Endodermal cell (in vitro differentiated cells): ENCODE measurements around the gene JMJD6. TPM values are rescaled to one million over a fixed set of nuclear protein-coding genes. Genes with fewer than 3 reads are reported as not detected.
"Not testable (repeated sequence)": the region's sequence is repeated elsewhere in the genome, so short reads cannot be mapped to it uniquely, and the experiment has no call there.

ENCODE experiments used
- DNase-seq: peaks from one replicate; pipeline ENCODE4 v3.0.0-alpha.2; 2017
- H3K27ac ChIP-seq: 2 replicates; pipeline ENCODE4 v1.5.1; 2013; ENCODE audit warnings: mild to moderate bottlenecking, low read depth, low read length, moderate library complexity
- H3K27me3 ChIP-seq: 2 replicates; pipeline ENCODE4 v1.6.1; 2013; ENCODE audit warnings: mild to moderate bottlenecking, low read length, moderate library complexity; ENCODE audit not compliant: insufficient read depth, control insufficient read depth, poor library complexity, severe bottlenecking
- H3K36me3 ChIP-seq: 2 replicates; pipeline ENCODE4 v1.7.0; 2013; ENCODE audit warnings: mild to moderate bottlenecking, low read length, moderate library complexity; ENCODE audit not compliant: control insufficient read depth, insufficient read depth
- H3K4me1 ChIP-seq: one replicate; pipeline ENCODE4 v1.7.0; 2013; ENCODE audit warnings: low read length; ENCODE audit not compliant: control insufficient read depth, insufficient read depth
- H3K4me3 ChIP-seq: 2 replicates; pipeline ENCODE4 v1.5.1; 2013; ENCODE audit warnings: mild to moderate bottlenecking, low read length, moderate library complexity
- H3K9ac ChIP-seq: 2 replicates; pipeline ENCODE4 v1.6.1; 2013; ENCODE audit warnings: mild to moderate bottlenecking, low read length, moderate library complexity; ENCODE audit not compliant: poor library complexity, severe bottlenecking; ENCODE audit errors: extremely low read depth
- H3K9me3 ChIP-seq: 2 replicates; pipeline ENCODE4 v1.6.1; 2013; ENCODE audit warnings: mild to moderate bottlenecking, low read length, moderate library complexity; ENCODE audit not compliant: control insufficient read depth
- H3K27ac Mint-ChIP-seq: 2 replicates; pipeline ENCODE4 v1.8.0; 2020; ENCODE audit warnings: mixed read lengths
- H3K27me3 Mint-ChIP-seq: 2 replicates; pipeline ENCODE4 v1.8.0; 2021; ENCODE audit warnings: mild to moderate bottlenecking, mixed read lengths; ENCODE audit not compliant: insufficient read depth
- H3K36me3 Mint-ChIP-seq: 2 replicates; pipeline ENCODE4 v1.8.0; 2020; ENCODE audit warnings: low read depth, mixed read lengths
- H3K4me1 Mint-ChIP-seq: 2 replicates; pipeline ENCODE4 v1.8.0; 2020; ENCODE audit warnings: mixed read lengths
- H3K4me3 Mint-ChIP-seq: 2 replicates; pipeline ENCODE4 v1.8.0; 2020; ENCODE audit warnings: mild to moderate bottlenecking, moderate library complexity, mixed read lengths
- H3K9me3 Mint-ChIP-seq: 2 replicates; pipeline ENCODE4 v1.8.0; 2020; ENCODE audit warnings: mild to moderate bottlenecking, mixed read lengths
- CTCF ChIP-seq: fragments of 200-600 bp; sonication (generic); conservative IDR thresholded peaks from 2 replicates; pipeline ENCODE4 v1.5.0; 2021; ENCODE audit warnings: antibody characterized with exemption, mild to moderate bottlenecking
- WGBS, 2 experiments: methylation state at CpG; one replicate each; pipeline versions ENCODE4 v1.1.5 to v1.1.7; 2013; ENCODE audit warnings: missing lambda C conversion rate in 2 of 2, mixed read lengths in 1 of 2; ENCODE audit not compliant: insufficient coverage in 1 of 2, insufficient read length in 1 of 2; 5-methylcytosine and 5-hydroxymethylcytosine counted together
- total RNA-seq, 2 donors: library from RNA; stranded (reverse); fragmentation: NEBNext Ultra II Directional in 1 of 2; extraction: Animal tissue kit (Norgen Biotek cat#: 25700) in 1 of 2; gene quantifications; 2 replicates in 1 of 2; 3 replicates in 1 of 2; pipeline ENCODE4 v1.2.1, GENCODE V29; 2021

The JMJD6 gene
- total RNA-seq, 2 donors from 2014 or later = 17.0 to 20.3 TPM

DNA sequence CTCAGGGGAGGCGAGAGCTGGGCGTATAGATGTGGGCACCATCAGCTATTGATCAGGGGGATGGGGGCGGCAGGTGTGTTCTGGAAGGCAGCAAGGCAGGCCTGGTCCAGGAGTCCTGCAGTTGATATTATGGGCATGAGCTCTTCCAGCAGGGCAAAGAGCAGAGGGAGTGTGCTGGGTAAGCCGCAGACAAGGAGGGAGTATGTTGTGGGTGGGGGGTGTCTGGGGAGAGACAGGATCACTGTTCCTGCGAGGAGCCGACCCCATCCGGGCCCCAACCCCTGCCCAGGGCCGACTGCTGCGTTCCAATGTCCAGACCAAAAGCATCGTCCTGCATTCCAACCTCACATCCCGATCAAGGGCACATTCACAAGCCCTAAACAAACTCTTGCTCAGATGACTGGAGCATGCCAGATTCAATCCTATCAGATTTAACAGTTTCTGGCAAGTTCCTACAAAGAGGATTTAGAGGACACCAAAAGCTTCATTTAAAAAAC, 24.9 kb downstream of the JMJD6 start:
- peak overlapping the region; percentile 50 for H3K27ac Mint-ChIP-seq
- no peaks in the 10 kb centered on the region for H3K27me3 Mint-ChIP-seq
- DNase-seq = no peak
- Histone ChIP-seq H3K4me1 (peaks cover 8% of the 10 kb centered on the region), H3K27ac (peak overlapping the region; percentile 0), H3K9ac (no peak overlapping the region), H3K27me3 (no peaks in the 10 kb centered on the region), H3K9me3 (peaks cover 4% of the 10 kb centered on the region), H3K4me3 (no peak overlapping the region), H3K36me3 (no peaks in the 10 kb centered on the region)
- peaks cover 28% of the 10 kb centered on the region for H3K4me1 Mint-ChIP-seq
- 77 to 82% methylated on average over 9 to 11 of the region's 11 CpGs for WGBS, 2 experiments
- TF ChIP-seq CTCF = no peak
- peaks cover 3% of the 10 kb centered on the region for H3K36me3 Mint-ChIP-seq
- H3K9me3 Mint-ChIP-seq = no peaks in the 10 kb centered on the region
- H3K4me3 Mint-ChIP-seq = no peak overlapping the region

- no peak for TF ChIP-seq CTCF
- Mint-ChIP-seq H3K27me3 (no peaks in the 10 kb centered on the region), H3K36me3 (peaks cover 4% of the 10 kb centered on the region), H3K9me3 (no peaks in the 10 kb centered on the region), H3K4me3 (no peak overlapping the region), H3K27ac (peak overlapping the region; percentile 50), H3K4me1 (peaks cover 28% of the 10 kb centered on the region)
- H3K4me3 ChIP-seq = no peak overlapping the region
- peaks cover 8% of the 10 kb centered on the region for H3K4me1 ChIP-seq
- H3K27me3 ChIP-seq = no peaks in the 10 kb centered on the region
- WGBS, 2 experiments = 66 to 72% methylated on average over 23 to 32 of the region's 33 CpGs
- peaks cover 4% of the 10 kb centered on the region for H3K9me3 ChIP-seq
- H3K36me3 ChIP-seq = no peaks in the 10 kb centered on the region
- no peak overlapping the region for H3K9ac ChIP-seq
- peak overlapping the region; percentile 42 for H3K27ac ChIP-seq
- DNase-seq = peak; percentile 79
Measured at GRCh38 chr17:76700617-76701470, 25.6 kb downstream of the JMJD6 start.

- H3K36me3 ChIP-seq = no peaks in the 10 kb centered on the region
- Mint-ChIP-seq H3K27ac (no peak overlapping the region), H3K4me3 (no peak overlapping the region), H3K4me1 (peaks cover 28% of the 10 kb centered on the region), H3K27me3 (no peaks in the 10 kb centered on the region), H3K36me3 (peaks cover 5% of the 10 kb centered on the region), H3K9me3 (no peaks in the 10 kb centered on the region)
- H3K4me1 ChIP-seq = peaks cover 8% of the 10 kb centered on the region
- no peak for DNase-seq
- no peaks in the 10 kb centered on the region for H3K9me3 ChIP-seq
- H3K27me3 ChIP-seq = no peaks in the 10 kb centered on the region
- H3K9ac ChIP-seq = no peak overlapping the region
- H3K27ac ChIP-seq = peak overlapping the region; percentile 42
- TF ChIP-seq CTCF = no peak
- 84 to 88% methylated on average over 8 of the region's 8 CpGs for WGBS, 2 experiments
- no peak overlapping the region for H3K4me3 ChIP-seq
Measured at GRCh38 chr17:76700270-76700616, 26.2 kb downstream of the JMJD6 start.

GRCh38 chr17:76698466-76698977, 27.9 kb downstream of the JMJD6 start:
- DNase-seq, H3K9me3 ChIP-seq, H3K27me3 ChIP-seq, H3K27me3 Mint-ChIP-seq, H3K36me3 Mint-ChIP-seq, H3K9me3 Mint-ChIP-seq, H3K4me3 Mint-ChIP-seq, H3K27ac ChIP-seq, H3K4me1 ChIP-seq, H3K27ac Mint-ChIP-seq, H3K4me3 ChIP-seq, H3K9ac ChIP-seq, H3K36me3 ChIP-seq: not testable (repeated sequence)
- H3K4me1 Mint-ChIP-seq = peaks cover 28% of the 10 kb centered on the region
- 88 to 97% methylated on average over 5 to 7 of the region's 7 CpGs for WGBS, 2 experiments
